DMS53 treated with DMSO at 0.1 percent for 48 hours (cell line): ENCODE measurements around the gene IL22.
A peak's percentile ranks its signal among the peaks of the same experiment; 100 is the strongest.

Experiments used
- DNase-seq: peaks from one replicate; lab custom pipeline; 2025; ENCODE audit not compliant: unreplicated experiment; lab: John Stamatoyannopoulos, UW

IL22 gene

GRCh38 chr12:68264857-68265256 lies 11.5 kb upstream of the IL22 start:
- DNase-seq = no peak

DNA sequence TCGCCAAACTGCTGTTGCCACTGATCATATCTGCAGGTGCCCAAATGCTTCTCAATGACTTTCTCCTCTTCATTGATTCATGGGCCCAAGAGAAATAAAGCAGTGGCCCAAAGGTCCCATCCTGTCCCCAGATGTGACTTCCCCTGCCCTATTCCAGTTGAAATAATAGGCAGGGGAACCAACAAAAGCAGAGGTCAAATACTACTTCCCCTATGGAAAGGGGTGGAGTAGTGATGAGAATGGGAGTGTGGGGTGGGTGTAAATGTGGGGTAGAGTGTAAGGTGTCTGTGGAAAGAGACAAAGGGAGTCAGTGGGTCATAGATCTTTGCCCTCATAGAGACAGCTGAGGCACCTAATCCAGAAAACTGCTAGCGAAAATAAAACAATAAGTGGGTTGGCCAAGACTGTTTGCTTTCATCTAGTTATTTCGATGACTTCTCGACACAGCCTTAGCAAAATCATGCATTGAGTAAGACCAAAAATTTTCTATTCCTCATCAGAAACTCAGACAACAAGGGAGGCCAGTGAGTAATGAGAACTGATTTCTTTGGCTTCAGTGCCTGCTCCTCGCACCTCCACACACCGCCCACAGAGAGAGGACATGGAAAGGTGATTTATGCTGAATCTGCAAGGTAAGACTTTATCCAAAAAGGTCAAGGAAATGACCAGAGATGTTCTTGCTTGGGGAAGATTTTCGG lies 10.9 kb upstream of the IL22 start:
- DNase-seq = no peak

GRCh38 chr12:68263366-68263765 lies 10.0 kb upstream of the IL22 start:
- DNase-seq = no peak

DNA sequence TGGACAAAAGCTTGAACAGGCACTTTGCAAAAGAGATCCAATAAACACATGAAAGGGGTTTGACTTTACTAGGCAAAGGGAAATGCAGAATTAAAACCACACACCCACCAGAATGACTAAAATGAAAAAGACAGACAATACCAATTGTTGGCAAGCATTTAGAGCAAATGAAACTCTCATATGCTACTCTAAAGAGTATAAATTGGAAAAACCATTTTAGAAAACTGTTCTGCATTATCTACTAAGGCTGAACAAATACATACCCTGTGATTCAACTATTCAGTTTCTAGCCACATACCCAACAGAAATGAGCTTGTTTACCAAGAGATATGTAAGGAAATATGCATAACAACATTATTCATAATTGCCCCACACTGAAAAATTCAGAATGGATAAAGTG lies 8.5 kb upstream of the IL22 start:
- no peak for DNase-seq

GRCh38 chr12:68260153-68260552 lies 6.7 kb upstream of the IL22 start:
- DNase-seq = no peak

DNA sequence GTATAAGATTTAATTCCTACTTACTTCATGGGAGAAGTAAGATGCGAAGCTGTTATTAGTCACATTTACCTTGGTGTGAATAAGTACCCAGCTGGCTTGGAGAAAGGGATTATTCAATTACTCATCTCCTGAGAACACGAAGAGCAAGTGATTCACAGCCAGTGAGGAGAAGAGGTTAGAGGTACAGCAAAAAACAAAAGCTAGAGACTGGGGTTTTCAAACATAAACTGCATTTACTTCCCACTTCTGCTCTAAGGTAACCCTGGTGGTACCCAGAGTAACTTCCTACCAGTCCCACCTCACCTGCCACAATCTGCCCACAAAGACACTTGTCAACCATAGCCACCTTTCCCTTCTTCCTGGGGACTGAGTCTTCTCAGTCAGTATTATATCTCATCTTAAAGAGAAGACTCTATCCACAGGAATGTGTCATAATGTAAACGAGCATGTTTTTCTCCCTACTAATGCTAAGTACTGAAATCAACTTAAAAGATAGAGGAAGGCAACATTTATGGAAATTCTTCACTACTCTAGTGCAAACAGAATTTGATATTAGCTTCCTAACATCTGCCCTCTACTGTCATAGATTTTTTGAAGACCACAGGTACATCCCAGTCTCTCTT lies 6.0 kb upstream of the IL22 start:
- no peak for DNase-seq

DNA sequence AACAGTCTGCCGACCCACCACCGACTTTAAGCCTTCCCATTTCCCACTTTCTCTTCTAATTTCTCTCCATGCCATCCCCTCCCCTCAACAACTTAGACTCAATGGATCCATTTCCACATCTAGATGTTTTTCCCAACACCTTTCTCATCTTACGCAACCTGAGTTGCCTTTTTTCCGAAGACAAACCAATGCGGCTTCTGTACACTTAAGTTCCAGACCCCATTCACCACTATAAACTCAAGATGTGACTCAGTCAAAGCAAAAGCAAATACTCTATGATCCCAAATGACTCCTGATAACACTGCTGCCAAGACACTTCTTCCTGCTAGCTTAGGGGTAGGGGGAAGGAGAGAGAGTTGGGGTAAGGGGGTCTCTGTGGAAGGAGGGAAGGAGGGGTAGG lies 1.3 kb downstream of the IL22 start:
- DNase-seq = no peak

DNA sequence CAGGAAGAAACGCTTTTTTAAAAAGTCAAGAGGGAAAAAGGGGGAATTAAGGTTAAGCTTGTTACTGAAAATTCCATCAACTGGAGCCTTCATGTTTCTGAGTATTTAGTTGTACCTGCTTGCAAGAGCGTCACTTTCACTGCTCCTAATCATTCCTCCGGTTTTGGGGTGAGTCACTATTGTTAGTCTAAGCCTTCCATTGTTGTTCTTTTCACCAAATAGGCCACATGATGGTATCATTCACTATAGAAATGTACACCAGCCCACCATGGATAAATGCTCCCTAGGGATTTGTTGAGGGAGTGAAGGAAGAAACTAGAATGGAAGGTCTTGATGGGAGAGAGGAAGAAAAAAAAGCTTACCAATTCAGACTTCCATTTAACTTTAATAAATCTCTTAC lies 3.0 kb downstream of the IL22 start:
- no peak for DNase-seq

GRCh38 chr12:68247785-68248184 lies 5.6 kb downstream of the IL22 start:
- DNase-seq = no peak

DNA sequence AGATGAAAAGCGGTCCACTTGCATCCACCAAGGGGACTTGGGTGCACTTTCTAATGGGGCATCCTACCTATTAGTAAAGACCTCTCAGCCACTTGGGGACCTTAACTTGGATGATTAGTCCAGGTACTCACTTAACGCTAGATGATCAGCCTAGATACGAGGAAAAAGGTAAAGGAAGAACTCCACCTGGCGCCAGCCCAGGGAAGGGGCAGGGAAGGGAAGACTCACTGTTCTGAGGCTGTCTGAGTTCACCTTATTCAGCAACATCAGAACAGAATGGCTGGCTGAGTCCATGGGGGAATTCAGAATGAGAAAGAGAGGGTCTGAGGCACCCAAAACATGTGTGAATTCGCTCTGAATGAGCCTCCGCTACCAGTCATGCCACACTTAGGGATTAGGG lies 7.1 kb downstream of the IL22 start:
- DNase-seq = no peak

GRCh38 chr12:68245180-68246021 lies 8.0 kb downstream of the IL22 start:
- DNase-seq = no peak

DNA sequence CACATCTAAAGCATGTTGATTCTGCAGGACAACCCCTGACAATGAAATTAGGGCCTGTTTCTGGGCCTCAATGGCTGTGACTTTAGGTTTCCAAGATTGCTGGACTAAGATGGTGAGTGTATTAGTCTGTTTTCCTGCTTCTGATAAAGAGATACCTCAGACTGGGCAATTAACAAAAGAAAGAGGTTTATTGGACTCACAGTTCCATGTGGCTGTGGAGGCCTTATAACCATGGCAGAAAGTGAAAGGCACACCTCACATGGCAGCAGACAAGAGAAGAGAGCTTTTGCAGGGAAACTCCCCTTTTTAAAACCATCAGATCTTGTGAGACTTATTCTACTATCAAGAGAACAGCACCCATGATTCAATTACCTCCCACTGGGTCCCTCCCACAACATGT lies 10.6 kb downstream of the IL22 start:
- no peak for DNase-seq

DNA sequence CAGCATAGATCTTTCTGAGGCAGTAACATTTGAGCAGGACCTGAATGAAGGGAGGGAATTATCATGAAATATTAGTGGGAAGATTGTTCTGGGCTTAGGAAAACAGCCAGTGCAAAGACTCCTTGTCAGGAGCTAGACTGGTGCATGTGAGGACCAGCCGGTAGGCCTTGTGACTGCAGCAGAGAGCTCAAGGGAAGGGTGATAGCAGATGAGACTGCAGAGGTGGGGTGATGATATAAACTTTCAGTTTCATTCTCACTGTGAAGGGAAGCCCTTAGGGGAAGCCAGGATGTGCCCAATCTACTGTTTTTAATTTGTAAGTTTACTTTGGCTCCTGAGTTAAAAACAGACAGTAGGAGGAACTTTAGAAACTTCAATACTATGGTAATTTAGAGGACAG lies 12.4 kb downstream of the IL22 start:
- DNase-seq = no peak

- DNase-seq = no peak
Measured at GRCh38 chr12:68240079-68240478, 13.3 kb downstream of the IL22 start.

DNA sequence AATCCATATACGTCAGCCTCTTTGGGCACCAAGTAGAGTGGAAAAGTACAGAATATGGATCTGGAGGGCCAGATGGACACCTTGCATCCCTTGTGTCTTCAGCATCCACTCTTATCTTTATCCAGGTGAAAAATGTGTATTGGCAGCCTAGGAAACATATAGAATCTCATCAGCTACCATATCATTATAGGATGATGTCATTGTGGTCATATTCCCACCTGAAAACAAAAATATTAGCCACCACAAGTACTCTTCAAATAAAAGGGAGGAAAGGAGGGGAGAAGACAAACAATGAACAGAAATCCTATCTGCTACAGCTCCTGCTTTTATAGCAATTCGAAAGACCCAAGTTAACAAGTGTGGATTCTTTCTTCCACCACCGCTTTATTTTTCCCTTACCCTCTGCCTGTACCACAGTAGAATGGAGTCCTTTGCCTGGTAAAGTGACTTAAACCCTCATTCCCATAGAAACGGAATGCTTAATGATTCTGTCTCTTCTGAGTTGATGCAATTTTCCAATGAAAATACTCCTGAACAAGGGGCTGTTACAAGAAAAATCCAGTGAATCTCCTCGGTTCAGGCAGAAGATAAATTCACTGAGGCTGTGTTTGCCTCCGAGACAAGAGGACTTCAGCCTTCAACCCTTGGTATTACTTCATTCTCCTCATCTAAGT lies 14.0 kb downstream of the IL22 start:
- DNase-seq = no peak

DNA sequence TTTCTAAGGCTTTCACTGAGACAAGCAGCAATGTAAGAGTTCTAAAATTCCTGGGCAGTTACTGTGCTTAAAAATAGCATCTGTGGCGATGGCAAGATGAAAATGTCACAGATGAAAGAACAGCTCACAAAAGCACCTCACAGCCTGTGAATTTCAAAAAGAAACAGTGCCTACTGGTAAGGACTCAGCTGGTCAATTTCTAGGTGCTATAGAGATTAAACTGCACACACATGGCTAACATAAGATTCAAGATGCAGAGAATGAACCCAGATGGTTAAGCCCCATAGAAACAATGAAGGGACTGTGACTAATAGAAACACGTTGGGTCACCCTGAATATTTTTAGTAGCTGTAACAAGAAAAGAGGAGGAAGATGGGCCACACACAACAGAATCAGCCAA lies 15.8 kb downstream of the IL22 start:
- DNase-seq = no peak

DNA sequence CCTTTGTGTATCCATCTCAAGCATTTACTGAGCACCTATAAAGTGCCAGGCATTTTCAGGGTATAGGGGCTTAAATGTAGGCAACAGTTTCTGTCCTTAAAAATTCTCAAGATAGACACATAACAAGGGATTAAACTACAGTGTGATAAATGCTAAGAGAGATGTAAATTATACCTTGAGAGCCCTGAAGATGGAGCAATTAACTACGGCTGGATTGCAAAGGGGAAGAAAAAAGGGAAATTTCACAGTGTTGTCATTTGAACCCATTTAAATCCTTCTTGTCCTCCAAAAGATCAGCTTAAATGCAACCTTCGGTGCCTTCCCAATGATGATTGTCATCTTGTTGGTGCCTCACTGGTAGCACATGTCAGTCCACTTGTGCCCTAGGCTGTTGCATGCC lies 16.3 kb downstream of the IL22 start:
- DNase-seq = no peak

DNA sequence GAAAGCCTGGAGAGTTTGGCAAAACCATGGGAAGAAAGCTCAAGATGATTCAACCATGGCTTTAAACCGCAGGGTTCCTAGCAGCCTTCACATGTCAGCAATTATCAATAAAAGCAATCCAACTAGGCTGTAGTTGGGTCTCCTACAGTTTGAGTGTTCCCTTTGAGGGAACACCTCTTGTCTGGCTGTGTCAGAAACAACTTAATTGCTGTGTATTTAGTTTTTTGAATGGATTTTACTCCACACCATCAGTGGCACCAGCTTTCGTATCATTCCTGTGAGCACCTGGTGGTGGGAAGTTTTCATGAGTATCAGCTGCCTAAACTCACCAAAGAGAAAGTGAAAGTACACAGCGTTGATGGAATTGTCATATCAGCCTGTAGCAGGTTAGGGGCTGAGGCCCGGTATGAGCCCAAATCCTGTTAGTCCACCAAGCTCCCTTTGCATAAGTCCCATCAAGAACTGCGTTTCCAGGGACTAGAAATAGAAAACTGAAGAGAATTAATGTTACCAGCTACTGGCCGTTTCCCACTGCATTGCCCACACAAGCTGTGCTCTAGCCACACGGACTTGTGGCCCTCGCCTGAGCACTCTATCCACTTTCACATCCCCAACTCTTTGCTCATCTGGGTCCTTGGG lies 16.9 kb downstream of the IL22 start:
- peak; percentile 54 for DNase-seq

DNA sequence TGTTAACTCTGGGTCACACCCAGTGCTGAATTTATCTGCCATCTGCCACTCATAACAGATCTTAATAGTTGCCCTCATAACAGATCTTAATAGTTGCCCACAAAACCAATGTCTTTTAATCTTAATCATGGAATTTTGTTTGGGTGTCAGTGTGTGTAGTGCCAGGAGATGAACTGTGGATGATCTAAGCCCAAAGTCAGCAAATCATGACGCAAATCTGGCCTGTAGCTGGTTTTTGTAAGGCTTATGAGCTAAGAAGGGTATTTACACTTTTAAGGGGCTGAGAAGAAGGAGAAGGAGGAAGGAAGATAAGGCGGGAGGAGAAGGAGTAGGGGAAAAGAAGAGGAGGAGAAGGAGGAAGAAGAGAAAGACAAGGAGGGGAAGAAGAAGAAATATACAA lies 17.8 kb downstream of the IL22 start:
- DNase-seq = no peak

- DNase-seq = no peak
Measured at GRCh38 chr12:68234140-68234539, 19.3 kb downstream of the IL22 start.

DNA sequence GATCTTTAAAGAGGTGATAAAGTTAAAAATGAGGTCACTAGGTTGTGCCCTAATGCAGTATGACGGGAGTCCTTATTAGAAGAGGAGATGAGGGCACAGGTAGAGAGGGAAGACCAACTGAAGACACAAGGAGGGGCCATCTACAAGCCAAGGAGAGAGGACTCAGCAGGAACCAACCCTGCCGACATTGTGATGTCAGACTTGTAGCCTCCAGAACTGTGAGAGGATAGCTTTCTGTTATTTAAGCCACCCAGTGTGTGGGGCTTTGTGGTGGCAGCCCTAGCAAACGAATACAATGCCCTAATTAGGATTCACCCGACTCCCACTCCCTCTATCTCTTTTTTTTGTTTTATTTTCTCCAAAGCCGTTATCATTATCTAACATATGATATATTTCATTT lies 19.9 kb downstream of the IL22 start:
- DNase-seq = no peak
